OCI-LY1 (cell line): Measurements from ENCODE around the gene SMIM30.

ENCODE experiments used
- H2AFZ ChIP-seq: fragments of 200-600 bp; sonication (generic), shearing (Covaris generic); 2 replicates; pipeline ENCODE4 v1.6.0; 2014; ENCODE audit warnings: antibody characterized with exemption, mild to moderate bottlenecking, low read length
- H3F3A ChIP-seq: fragments of 200-600 bp; sonication (generic), shearing (Covaris generic); 2 replicates; pipeline ENCODE4 v1.6.0; 2014; ENCODE audit warnings: mild to moderate bottlenecking, antibody characterized with exemption, low read length, moderate library complexity; ENCODE audit not compliant: insufficient read depth
- H3K27ac ChIP-seq: fragments of 200-600 bp; sonication (generic); 2 replicates; pipeline ENCODE4 v1.5.1; 2014; ENCODE audit warnings: low read length, mixed run types, mild to moderate bottlenecking, low read depth; ENCODE audit not compliant: poor library complexity, severe bottlenecking
- H3K27me3 ChIP-seq: fragments of 200-600 bp; sonication (generic); 2 replicates; pipeline ENCODE4 v1.6.0; 2014; ENCODE audit warnings: antibody characterized with exemption, mild to moderate bottlenecking, low read length, moderate library complexity; ENCODE audit not compliant: insufficient read depth
- H3K36me3 ChIP-seq: fragments of 200-600 bp; sonication (generic); 2 replicates; pipeline ENCODE4 v1.6.1; 2014; ENCODE audit warnings: mild to moderate bottlenecking, antibody characterized with exemption, low read length, moderate library complexity, mixed read lengths; ENCODE audit not compliant: insufficient read depth
- H3K4me1 ChIP-seq: fragments of 200-600 bp; sonication (generic); 2 replicates; pipeline ENCODE4 v1.5.1; 2014; ENCODE audit warnings: mild to moderate bottlenecking, low read length, moderate library complexity; ENCODE audit not compliant: insufficient read depth, severe bottlenecking
- H3K4me2 ChIP-seq: fragments of 200-600 bp; sonication (generic), shearing (Covaris generic); 2 replicates; pipeline ENCODE4 v1.6.1; 2014; ENCODE audit warnings: low read length
- H3K4me3 ChIP-seq: fragments of 200-600 bp; sonication (generic); 2 replicates; pipeline ENCODE4 v1.5.1; 2014; ENCODE audit warnings: low read length, low read depth, mild to moderate bottlenecking, mixed read lengths; ENCODE audit not compliant: poor library complexity, severe bottlenecking
- H3K79me2 ChIP-seq: fragments of 200-600 bp; shearing (Covaris generic); 2 replicates; pipeline ENCODE4 v1.6.1; 2016; ENCODE audit warnings: mixed run types, low read length, mixed read lengths; ENCODE audit not compliant: insufficient read depth
- H3K9ac ChIP-seq: fragments of 200-600 bp; sonication (generic), shearing (Covaris generic); 2 replicates; pipeline ENCODE4 v1.6.1; 2014; ENCODE audit warnings: mild to moderate bottlenecking, low read length, mixed read lengths
- H3K9me2 ChIP-seq: fragments of 200-600 bp; sonication (generic), shearing (Covaris generic); 2 replicates; pipeline ENCODE4 v1.6.1; 2014; ENCODE audit warnings: low read depth, mild to moderate bottlenecking, low read length, mixed read lengths
- H3K9me3 ChIP-seq: fragments of 200-600 bp; shearing (Covaris generic); 2 replicates; pipeline ENCODE4 v1.6.1; 2014; ENCODE audit warnings: low read length, mixed read lengths
- H4K20me1 ChIP-seq: fragments of 200-600 bp; sonication (generic), shearing (Covaris generic); 2 replicates; pipeline ENCODE4 v1.6.0; 2016; ENCODE audit warnings: mild to moderate bottlenecking, low read length; ENCODE audit not compliant: insufficient read depth
- EZH2 ChIP-seq: fragments of 200-600 bp; sonication (generic), shearing (Covaris generic); IDR thresholded peaks from 2 replicates; pipeline ENCODE4 v1.8.0; 2017; ENCODE audit warnings: borderline replicate concordance, mixed run types, mild to moderate bottlenecking, antibody characterized with exemption, low read length, moderate library complexity, mixed read lengths
- TF ChIP-seq, protein P1 (sequence below): fragments of 200-600 bp; sonication (generic), shearing (Covaris generic); IDR thresholded peaks from 2 replicates; pipeline ENCODE4 v1.5.1; 2017; ENCODE audit warnings: mild to moderate bottlenecking, antibody characterized with exemption, low read length, moderate library complexity, mixed read lengths

The SMIM30 gene

GRCh38 chr7:113083816-113084495 lies 34.4 kb downstream of the SMIM30 start:
- H3K27ac ChIP-seq: no peak overlapping the region
- no peaks in the 10 kb centered on the region for H3K9me2 ChIP-seq
- no peaks in the 10 kb centered on the region for H3F3A ChIP-seq
- H3K36me3 ChIP-seq: no peaks in the 10 kb centered on the region
- H3K9me3 ChIP-seq: 0 out of 2 replicates have a peak, but pooled peaks cover 5% of the 10 kb centered on the region
- no peaks in the 10 kb centered on the region for H3K79me2 ChIP-seq
- H3K27me3 ChIP-seq: no peaks in the 10 kb centered on the region
- H2AFZ ChIP-seq: no peak overlapping the region
- H3K4me3 ChIP-seq: no peak overlapping the region
- no peak overlapping the region; the same call in 1 of the 2 replicates for H3K9ac ChIP-seq
- no peak overlapping the region; the same call in 1 of the 2 replicates for H3K4me2 ChIP-seq
- H4K20me1 ChIP-seq: no peaks in the 10 kb centered on the region
- H3K4me1 ChIP-seq: peaks cover 25% of the 10 kb centered on the region
- TF ChIP-seq, protein P1, sequence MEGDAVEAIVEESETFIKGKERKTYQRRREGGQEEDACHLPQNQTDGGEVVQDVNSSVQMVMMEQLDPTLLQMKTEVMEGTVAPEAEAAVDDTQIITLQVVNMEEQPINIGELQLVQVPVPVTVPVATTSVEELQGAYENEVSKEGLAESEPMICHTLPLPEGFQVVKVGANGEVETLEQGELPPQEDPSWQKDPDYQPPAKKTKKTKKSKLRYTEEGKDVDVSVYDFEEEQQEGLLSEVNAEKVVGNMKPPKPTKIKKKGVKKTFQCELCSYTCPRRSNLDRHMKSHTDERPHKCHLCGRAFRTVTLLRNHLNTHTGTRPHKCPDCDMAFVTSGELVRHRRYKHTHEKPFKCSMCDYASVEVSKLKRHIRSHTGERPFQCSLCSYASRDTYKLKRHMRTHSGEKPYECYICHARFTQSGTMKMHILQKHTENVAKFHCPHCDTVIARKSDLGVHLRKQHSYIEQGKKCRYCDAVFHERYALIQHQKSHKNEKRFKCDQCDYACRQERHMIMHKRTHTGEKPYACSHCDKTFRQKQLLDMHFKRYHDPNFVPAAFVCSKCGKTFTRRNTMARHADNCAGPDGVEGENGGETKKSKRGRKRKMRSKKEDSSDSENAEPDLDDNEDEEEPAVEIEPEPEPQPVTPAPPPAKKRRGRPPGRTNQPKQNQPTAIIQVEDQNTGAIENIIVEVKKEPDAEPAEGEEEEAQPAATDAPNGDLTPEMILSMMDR: no peak
- no peak for TF ChIP-seq EZH2

DNA sequence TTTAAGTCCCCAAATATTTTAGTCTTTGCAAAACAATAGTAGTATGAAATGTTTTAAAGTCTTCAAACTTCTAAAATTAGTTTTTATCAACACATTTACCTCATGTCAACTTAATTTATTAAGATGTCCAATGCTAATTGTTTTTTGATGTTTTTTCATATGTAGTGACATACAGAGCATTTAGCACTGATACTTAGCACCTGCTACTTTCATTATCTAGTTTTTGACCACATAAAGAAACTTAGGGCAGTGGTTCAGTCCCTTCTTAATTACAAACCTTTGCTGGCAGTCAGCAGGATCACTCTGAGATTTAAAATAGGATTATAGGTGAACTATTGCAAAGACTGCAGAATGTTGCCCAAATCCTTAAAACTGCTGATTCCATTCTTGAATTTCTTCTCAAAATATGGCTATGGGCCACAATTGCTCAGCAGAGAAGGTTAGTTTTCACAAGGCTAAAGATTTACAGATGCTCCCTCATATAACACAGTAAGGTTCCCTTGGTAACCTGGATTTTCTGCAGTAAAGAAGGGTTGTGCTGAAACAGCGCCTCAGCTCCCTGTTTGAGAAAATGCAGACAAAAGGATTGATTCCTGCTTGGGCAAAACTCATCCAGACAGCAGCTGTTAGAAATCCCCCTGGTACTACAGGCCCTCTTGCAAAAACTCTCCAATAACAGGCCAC lies 35.1 kb downstream of the SMIM30 start:
- Histone ChIP-seq H3K36me3 (no peaks in the 10 kb centered on the region), H2AFZ (no peak overlapping the region), H3K9ac (no peak overlapping the region; the same call in 1 of the 2 replicates), H3K9me2 (no peaks in the 10 kb centered on the region), H4K20me1 (no peaks in the 10 kb centered on the region), H3K4me2 (no peak overlapping the region), H3F3A (no peaks in the 10 kb centered on the region), H3K4me1 (peaks cover 25% of the 10 kb centered on the region), H3K4me3 (no peak overlapping the region), H3K79me2 (no peaks in the 10 kb centered on the region), H3K27me3 (no peaks in the 10 kb centered on the region), H3K9me3 (0 out of 2 replicates have a peak, but pooled peaks cover 5% of the 10 kb centered on the region), H3K27ac (no peak overlapping the region)
- TF ChIP-seq EZH2: no peak
- TF ChIP-seq, protein P1: no peak

DNA sequence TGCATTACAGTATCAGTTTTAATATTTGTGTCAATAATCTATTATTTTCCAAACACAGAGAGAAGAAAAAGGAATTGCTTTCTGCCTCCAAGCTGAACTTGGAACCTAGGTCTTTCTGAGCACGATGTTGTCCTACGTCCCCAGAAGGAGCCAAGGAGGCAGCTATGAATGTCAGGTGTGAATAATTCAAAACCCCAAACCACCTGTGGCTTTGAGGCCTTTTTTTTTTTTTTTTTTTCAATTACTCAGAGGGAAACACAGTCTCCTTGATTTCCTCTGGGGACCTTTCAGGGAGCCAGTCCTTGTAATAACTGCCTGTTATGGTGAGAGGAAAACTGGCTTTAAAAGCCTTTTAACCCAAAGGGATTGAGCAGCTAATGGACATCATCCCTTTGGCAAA lies 40.0 kb downstream of the SMIM30 start:
- Histone ChIP-seq H3K9ac (no peak overlapping the region), H3K79me2 (no peaks in the 10 kb centered on the region), H2AFZ (no peak overlapping the region), H3K4me3 (no peak overlapping the region), H3K4me2 (no peak overlapping the region), H3K4me1 (peaks cover 9% of the 10 kb centered on the region), H3K27ac (no peak overlapping the region), H3F3A (no peaks in the 10 kb centered on the region), H3K27me3 (no peaks in the 10 kb centered on the region), H4K20me1 (no peaks in the 10 kb centered on the region), H3K9me3 (no peaks in the 10 kb centered on the region), H3K9me2 (no peaks in the 10 kb centered on the region), H3K36me3 (no peaks in the 10 kb centered on the region)
- TF ChIP-seq, protein P1: no peak
- no peak for TF ChIP-seq EZH2
